Activated CD4-positive, alpha-beta T cell treated with anti-CD3 and anti-CD28 coated beads for 24 hours (primary cell): ENCODE measurements around the gene IFT122.
"Not testable (repeated sequence)": the region's sequence is repeated elsewhere in the genome, so short reads cannot be mapped to it uniquely, and the experiment has no call there.

Experiments
- DNase-seq, 2 donors: peaks; one replicate each; pipeline ENCODE4 v3.0.0-alpha.2; 2020; ENCODE audit warnings: low read depth in 2 of 2

Gene IFT122

DNA sequence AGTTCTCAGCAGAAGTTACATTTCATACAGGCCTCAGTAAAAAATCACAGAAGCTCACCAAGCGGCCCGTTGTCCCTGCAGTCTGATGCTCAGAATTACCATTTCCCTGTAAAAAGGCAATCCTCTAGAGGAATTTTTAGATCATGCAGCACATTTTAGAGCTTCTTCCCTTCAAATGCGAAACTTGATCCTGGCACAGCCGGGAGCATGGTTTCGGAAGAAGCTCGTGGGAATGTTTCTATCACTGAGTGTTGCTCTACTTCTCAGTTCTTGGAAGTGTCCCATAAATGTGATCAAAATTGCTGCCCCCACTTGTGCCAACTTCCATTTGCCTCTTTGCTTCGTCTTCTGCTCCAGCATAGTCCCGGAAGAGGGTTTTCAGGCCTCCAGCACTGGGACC, 99.2 kb downstream of the IFT122 start:
- DNase-seq, result no peak

DNA sequence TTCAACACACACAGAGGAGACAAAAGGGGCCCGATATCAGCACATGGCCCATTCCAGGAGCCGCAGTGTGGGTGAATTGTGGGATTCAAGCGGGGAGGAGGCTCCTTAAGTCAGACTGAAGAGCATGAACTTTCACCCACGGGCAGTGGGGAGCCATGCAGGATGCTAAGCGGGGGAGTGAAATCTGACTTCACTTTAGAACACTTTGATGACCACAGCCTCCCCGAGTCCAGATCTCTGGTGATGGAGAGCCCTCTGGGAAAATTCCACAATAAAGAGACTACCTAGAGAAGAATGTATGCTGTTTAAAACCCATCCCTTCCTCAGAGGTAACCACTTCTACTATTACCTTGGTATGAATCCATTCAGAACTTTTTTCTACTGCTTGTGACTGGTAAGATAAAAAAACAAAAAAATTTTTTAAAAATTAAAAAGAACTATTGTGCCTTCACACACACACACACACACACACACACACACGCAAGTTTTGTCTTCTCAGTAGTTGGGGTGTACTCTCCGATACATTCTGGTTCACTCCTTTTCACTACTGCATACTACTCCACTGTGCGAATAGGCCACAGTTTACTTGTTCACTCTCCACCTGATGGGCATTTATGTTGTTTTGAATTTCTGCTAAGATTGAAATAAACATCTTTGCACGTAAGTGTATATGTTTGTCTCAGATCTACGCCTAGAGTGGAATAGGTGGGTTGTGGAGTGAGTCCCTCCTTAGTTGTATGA, 100.9 kb downstream of the IFT122 start:
- DNase-seq, result no peak

DNA sequence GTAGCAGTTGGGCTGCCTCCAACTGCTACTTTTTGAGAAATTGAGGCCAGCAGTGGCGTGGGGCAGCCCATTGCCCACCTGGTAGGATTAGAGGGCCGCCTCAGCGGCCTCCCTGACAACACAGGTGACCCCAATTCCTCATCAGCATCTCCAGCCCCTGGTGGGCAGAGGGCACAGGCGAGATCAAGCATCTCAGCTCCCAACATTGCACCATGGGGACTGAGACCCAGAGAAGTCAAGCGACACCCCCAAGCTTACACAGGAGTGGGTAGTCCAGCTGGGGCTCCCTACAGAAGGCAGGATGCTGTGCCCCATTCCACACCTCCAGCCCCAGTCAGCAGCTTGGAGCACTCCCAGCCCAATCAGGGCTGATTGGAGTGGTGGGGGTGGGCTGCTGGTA, 102.7 kb downstream of the IFT122 start:
- DNase-seq, result no peak

DNA sequence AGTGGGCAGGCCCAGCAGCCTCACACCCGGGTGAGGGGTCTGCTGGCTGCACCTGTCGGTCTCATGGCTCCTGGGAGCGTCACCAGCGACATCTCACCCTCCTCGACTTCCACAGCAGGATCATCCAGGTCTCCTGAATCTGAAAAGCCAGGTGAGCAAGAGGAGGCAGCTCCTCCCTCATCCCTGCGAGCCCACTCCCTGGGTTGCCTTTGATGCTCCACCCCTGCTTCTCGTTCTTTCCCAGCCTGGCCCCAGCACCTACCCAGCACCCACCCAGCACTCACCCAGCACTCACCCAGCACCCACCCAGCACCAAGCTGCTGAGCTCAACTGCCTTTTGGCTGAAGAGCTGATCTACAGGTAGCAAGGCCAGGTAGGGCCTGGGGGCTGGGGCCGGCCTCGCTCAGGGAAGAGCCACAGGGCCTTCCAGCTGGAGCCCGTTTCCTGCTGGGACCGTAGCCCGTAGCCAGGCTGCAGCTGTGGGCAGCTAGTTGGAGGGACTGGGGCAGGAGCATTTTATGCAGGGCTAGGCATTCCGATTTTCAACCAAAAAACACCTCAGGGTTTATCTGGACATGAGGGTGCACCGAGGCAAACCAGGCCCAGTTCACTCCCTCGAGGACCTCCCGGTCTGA, 103.2 kb downstream of the IFT122 start, which contains the start of gene H1-8:
Gene H1-8, plus strand, starts transcription at position 20 of the 635 bp plus-strand sequence. Its CDS starts 44 bp downstream, at position 64.
- DNase-seq, result no peak

DNA sequence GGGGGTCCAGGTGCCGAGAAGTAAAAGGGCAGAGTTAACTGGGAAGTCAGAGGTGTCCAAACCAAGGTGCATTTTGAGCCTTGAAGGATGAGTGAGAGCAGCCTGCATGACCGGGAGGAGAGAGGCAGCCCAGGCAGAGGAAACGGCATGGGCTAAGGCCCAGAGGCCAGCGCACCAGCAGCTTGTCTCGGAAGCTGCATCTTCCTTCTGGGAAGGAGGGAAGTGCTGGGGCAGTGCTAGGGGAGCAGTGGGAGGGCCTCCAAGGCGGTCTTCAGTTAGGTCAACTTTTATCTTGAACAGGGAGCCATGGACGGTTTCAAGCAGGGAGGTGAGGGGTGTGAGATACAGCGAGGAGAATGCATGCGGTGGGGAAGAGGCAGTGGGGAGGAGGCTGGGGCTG, 104.0 kb downstream of the IFT122 start:
- no peak for DNase-seq

DNA sequence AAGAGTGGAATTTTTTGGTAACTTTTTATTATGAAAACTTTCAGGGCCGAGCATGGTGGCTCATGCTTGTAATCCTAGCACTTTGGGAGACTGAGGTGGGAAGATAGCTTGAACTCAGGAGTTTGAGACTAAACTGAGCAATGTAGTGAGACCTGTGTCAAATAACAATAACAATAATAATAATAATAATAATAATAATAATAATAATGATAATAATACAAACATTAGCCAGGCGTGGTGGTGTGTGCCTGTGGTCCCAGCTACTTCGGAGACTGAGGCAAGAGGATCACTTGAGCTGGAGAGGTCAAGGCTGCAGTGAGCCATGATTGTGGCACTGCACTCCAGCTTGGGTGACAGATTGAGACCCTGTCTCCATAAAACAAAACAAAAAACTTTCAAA, 105.9 kb downstream of the IFT122 start:
- DNase-seq, result not testable (repeated sequence)

DNA sequence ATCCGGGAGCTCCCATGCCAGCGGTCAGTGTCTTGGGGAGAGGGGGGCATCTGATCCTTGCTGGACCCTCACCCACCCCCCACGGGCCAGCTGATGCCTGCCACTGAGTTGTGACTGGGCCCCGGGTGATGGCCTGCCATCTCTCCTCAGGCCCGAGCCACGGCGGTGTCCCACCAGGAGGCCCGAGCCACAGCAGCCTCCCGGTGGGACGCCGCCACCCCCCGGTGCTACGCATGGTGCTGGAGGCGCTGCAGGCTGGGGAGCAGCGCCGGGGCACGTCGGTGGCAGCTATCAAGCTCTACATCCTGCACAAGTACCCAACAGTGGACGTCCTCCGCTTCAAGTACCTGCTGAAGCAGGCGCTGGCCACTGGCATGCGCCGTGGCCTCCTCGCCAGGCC, 107.2 kb downstream of the IFT122 start:
- no peak for DNase-seq

DNA sequence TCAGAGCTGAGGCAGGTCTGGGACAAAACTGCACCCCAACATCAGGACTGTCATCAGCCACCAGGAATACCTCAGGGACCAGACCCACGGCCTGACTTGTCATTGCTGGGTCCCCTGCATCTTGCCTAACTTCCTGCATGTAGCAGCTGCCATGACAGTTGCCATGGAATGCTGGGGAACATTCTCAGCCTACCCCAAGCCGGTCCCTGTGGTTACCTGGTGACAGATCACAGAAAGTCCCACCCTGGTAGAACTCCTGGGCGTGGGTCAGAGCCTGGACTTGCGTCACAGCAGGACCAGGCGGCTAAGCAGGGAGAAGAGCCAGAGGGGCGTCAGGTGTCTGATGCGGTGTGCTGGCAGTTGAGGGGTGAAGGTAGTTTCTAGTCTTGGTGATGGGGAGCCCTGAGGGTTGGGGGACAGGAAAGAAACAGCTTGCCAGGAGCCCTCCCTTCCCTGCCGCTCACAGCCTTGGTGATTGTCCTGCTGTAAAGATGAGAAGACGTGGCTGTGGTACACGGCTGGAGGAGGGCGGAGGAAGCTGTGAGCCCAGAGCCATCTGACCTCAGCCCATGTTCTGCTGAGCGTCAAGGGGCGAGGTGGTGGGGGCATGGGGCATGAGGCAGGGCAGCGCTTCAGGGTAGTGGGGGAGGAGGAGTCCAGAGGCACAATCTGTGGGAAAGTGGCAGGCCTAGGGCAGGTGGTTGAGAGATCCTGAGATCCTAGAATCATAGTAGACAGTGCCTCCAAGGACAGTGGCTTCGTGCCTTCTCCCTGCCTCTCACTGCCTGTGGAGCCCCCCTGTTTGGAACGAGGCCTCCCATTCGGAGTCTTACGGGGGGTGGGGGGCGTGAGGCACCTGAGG, 108.3 kb downstream of the IFT122 start:
- DNase-seq, result no peak

DNA sequence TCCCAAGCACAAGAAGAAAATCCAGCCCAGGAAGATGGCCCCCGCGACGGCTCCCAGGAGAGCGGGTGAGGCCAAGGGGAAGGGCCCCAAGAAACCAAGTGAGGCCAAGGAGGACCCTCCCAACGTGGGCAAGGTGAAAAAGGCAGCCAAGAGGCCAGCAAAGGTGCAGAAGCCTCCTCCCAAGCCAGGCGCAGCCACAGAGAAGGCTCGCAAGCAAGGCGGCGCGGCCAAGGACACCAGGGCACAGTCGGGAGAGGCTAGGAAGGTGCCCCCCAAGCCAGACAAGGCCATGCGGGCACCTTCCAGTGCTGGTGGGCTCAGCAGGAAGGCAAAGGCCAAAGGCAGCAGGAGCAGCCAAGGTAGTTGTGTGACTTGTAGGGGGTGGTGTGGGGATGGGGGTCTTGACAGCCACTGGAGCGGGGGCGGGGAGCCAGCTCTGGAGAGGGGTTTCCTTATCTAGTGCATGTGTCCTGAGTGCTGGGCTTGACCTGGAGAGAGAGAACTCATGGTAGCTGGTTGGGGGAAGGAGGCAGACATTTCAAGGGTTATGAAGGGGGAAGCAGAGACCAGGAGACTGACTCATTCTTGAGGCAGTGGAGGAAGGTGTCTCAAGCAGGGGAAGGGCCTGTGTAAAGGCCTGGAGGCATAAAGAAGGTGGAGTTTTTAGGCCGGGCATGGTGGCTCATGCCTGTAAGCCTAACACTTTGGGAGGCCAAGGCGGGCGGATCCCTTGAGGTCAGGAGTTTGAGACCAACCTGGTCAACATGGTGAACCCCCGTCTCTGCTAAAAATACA, 109.2 kb downstream of the IFT122 start:
- no peak for DNase-seq

DNA sequence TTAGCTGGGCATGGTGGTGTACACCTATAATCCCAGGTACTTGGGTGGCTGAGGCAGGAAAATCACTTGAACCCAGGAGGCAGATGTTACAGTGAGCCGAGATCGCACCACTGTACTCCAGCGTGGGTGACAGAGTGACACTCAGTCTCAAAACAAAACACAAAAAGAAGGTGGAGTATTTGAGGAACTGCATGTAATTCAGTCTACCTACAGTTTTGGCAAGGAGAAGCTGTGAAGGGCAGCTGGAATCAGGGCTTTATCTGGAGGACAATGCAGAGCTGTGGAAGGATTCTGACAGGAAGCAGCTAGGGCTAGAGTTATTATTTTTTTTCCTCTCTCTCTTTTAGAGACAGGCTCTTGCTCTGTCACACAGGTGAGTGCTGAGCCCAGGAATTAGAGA, 109.8 kb downstream of the IFT122 start:
- DNase-seq, result no peak

DNA sequence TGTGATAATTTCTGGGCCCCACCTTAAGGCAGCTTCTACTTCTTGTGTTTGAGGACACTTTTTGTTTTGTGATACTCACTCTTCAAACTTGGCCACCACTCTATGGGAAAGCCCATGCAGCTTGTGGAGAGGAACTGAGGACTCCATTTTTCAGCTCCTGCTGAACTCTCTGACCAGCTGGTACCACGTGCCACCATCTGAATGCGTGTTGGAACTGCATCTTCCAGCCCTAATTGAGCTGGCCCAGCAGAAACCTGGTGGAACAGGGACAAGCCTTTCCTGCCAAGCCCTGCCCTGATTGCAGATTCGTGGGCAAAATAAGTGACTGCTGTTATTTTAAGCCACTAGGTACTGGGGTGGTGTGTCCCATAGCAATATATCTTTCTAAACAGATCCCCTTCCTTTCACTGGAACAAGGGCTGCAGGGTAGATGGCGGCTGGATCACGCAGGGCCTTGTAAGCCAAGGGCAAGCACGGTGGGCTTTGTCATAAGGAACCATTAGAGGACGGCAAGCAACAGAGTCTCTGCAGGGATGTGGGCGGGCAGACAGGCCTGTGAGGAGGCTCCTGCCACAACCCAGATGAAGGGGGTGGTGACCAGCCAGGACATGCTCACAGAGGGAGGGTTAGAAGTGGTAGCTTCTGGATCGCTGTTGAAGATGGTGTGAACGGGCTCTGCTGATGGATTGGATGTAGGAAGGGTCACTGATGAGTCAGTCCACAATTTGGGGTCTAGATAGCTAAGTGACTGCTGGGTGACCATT, 112.4 kb downstream of the IFT122 start:
- no peak for DNase-seq

DNA sequence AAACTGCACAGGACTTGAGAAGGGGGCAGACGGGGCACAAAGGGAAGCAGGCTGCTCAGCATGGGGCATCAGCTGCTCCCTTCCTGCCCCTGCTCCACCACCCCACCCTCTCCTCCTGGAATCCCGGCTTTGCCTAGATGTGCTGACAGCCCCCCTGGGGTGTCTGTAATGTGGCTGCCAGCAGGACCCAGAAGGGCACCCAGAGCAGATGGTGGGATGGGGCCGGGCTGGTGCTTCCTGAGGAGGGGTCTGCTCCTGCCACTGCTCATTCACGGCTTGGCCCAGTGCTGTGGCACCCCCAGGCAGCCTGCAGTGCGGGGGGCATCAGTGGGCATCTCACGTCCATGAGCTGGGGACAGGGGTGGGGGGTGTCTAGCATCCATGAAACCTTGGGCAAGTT, 113.1 kb downstream of the IFT122 start:
- DNase-seq, result no peak

DNA sequence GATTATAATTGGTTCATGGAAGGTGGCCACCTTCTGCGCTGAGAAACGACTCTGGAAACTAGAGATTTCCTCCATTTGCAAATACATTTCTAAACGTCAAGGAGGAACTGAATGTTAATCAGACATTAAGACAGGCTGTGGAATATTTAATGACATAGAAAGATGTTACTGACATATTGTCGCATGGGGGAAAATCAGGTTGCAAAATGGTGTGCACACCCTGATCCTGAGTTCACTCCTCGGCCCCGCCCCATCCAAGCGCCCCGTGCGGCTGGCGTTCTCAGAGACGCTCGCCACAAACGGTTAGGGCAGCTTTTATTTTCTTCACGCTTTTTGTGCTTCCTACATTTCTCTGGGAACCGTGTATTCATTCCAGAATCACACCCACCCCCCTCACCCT, 113.7 kb downstream of the IFT122 start:
- no peak for DNase-seq

DNA sequence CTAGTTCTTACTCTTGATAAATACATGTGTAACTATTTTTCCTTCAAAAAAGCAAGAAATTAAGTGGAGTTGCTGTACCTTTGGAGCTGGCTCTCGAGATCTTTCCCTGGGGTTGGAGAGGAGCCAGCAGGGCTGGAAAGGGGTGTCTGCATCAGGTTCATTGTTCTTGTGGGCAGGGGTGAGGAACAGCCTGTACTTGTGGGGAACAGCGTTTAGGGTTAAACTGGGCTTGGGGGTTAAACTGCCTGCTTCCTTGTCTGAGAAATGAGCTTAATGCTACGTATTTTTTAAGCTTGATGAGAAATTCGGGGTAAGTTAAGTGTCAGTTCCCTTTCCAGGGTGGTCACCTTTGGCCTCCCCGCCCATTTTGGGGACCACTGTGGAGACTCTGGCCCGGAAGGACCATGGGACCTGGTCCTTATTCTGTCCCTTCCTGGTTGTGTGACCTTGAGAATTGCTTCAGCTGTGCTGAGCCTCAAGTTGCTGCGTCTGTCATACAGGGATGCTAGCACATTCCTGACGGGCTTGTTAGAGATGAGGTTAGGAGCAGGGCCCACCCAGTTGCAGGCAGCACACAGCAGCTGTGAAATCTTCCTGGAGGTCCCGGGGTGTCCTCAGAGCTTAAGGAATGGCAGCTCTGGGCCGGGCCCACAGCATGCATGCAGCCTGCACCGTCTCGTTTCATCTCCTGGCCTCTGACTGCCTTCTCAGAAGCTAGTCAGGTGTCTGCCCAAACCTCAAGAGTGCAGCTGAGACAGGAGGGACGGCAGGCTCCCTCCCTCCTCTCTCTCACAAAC, 114.5 kb downstream of the IFT122 start:
- no peak for DNase-seq

DNA sequence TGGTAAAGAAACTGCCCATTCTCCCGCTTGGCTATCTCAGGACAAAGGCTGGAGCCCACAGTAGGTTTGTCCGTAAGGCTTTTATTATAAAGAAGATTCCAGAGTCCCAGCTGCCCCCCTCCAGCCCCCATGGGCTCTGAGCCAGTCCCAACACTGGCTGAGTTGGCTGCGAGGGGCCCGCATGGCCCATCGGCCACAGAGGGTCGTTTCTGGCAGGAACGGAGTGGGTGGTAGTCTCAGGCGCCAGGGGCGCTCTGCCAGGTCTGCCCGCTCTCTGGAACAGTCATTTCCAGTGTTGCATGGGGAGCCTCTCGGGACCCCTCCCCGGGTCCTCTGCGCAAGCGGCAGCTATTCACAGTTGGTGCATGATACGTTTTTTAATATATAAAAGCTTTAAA, 115.1 kb downstream of the IFT122 start:
- DNase-seq, result no peak

DNA sequence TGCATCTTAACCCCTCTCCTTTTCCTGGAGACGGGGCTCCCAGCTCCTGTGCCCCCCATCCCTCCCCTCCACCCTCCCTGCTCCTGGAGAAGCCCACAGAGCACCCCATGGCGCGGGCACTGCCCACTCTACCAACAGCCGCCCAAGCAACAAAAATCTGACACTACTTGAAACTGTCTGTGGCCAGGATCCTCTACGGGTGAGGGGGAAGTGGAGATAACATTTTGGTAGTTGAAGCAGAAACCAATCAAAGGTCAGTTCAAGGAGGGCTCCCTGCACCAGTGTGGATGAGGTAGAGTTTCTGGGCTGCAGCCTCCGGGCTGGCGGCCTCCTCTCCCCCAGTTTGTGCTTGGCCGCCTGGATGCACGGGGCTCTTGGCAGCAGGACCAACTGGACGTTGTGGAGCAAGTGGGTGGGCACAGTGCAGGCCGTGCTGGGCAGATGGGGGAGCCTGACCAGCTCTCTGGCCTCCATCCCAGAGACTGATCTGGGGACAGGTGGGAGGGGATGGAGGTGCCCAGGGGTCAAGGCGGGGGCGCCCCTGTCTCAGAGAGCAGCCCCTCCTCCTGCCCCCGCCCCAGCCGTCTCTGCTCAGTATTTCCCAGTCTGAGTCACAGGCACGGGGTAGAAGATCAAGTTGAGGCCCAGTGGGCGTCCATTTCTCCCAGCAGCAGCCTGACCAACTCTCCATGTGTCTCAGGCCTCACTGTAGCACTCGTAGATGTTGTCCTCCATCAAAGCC, 115.8 kb downstream of the IFT122 start:
- no peak for DNase-seq

DNA sequence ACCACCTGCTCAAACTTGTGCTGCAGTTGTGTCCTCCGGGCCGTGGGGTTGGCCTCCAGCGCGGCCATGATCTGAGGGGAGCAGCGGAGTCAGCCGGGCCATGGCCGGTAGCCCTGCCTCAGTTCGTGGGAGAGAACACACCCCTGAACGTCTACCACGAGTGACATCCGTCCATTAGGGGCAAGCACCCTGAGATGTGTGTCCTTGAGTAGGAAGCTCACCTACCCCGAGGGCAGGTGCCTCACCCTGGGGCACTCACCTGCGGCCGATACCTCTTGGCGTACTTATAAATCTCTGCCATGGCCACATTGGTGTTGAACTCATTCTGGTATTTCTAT, 116.3 kb downstream of the IFT122 start:
- DNase-seq, result no peak

DNA sequence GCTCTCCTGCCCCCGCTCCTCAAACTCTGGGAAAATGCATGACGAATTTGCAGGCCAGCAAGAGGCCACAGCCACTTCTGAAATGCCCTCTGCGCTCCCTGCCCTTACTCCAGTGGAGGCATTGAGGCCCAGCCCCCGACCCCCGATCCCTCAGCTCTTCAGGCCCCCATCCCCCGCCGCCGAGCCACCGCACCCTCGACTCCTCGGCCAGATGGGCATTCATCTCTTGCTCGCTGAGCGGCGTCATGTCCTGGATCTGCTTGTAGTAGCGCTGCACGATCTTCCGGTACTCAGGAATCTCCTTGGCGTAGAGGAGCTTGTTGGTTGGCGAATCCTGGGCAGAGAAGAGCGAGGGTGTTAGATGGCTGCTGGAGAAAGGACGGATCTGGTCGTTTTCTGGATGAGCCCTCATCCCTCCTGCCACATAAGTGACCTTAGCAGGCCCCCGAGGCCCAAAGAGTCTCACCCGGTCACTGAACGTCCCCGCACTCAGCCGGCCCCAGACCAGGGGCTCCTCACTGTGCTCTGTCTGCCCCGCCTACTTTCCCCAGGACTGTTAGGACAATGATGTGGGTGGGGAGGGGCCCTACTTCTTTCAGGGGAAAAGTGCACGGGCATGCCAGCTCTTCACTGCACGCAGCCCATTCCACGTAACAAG, 117.0 kb downstream of the IFT122 start:
- no peak for DNase-seq

DNA sequence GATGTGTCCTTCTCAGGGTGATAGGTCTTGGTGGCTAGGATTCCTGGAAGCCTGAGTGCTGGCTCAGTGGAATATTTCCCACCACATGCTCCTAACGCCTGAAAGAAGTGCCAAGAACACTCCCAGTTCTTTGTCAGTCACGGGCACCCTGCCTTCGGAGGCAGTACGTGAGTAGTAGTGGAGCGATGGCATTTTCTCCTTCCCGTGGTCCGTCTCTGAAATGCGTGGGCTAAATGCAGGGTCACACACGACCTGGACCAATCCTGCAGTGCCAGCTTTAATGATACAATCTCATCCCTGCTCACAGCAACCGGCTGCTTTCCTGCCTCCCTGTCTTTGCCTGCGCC, 117.5 kb downstream of the IFT122 start:
- no peak for DNase-seq
